Gastrocnemius medialis (tissue), 4 donors: ENCODE measurements around the gene FCGBP. TPM values are rescaled to one million over a fixed set of nuclear protein-coding genes. Genes with fewer than 3 reads are reported as not detected.
"Not testable (repeated sequence)": the region's sequence is repeated elsewhere in the genome, so short reads cannot be mapped to it uniquely, and the experiment has no call there.

Experiments used
- ATAC-seq, 2 donors: fragments of 150-250 bp; one replicate each; pipeline ENCODE4 v1.9.1; 2016
- DNase-seq, 2 donors: peaks; one replicate each; pipeline ENCODE4 v3.0.0-alpha.2; 2019
- H3K27ac ChIP-seq, 4 donors: fragments of 200-600 bp; sonication (generic); 1 replicate in 1 of 4; 2 replicates in 3 of 4; pipeline ENCODE4 v1.5.1; 2016 to 2018; ENCODE audit warnings: mild to moderate bottlenecking in 2 of 4, moderate library complexity in 1 of 4
- H3K27me3 ChIP-seq, 3 donors: fragments of 200-600 bp; sonication (generic) in 2 of 3; 1 replicate in 1 of 3; 2 replicates in 2 of 3; pipeline versions ENCODE4 v1.5.1 to v1.6.0; 2016 to 2019; ENCODE audit warnings: mild to moderate bottlenecking in 1 of 3, moderate library complexity in 1 of 3
- H3K36me3 ChIP-seq, 2 donors: fragments of 200-600 bp; sonication (generic) in 1 of 2; one replicate each; pipeline ENCODE4 v1.5.1; 2017 to 2018
- H3K4me1 ChIP-seq, 2 donors: fragments of 200-600 bp; sonication (generic) in 1 of 2; one replicate each; pipeline ENCODE4 v1.5.1; 2016 to 2017; ENCODE audit warnings: mild to moderate bottlenecking in 2 of 2
- H3K4me3 ChIP-seq, 4 donors: fragments of 200-600 bp; sonication (generic) in 3 of 4; 1 replicate in 1 of 4; 2 replicates in 3 of 4; pipeline ENCODE4 v1.5.1; 2016 to 2019; ENCODE audit warnings: mild to moderate bottlenecking in 2 of 4
- H3K9me3 ChIP-seq, 3 donors: fragments of 200-600 bp; sonication (generic) in 2 of 3; 1 replicate in 1 of 3; 2 replicates in 2 of 3; pipeline ENCODE4 v1.5.1; 2016 to 2019
- CTCF ChIP-seq, 5 experiments: fragments of 450-650 bp in 3 of 5; fragments of 200-600 bp in 2 of 5; sonication (generic) in 2 of 5; IDR thresholded peaks in 4 of 5; conservative IDR thresholded peaks in 1 of 5; 1 replicate in 4 of 5; 2 replicates in 1 of 5; pipeline ENCODE4 v1.5.1; 2016 to 2019; ENCODE audit warnings: antibody characterized with exemption in 5 of 5, mild to moderate bottlenecking in 3 of 5, moderate library complexity in 3 of 5
- POLR2A ChIP-seq, 2 donors: fragments of 450-650 bp; IDR thresholded peaks; one replicate each; pipeline ENCODE4 v1.6.1; 2017; ENCODE audit warnings: antibody characterized with exemption in 2 of 2, mild to moderate bottlenecking in 2 of 2, moderate library complexity in 2 of 2
- in situ Hi-C, 4 donors: fragments of 200-750 bp; cut with MboI; loops; one replicate each; pipeline versions ENCODE4 v1.15.0 to v1.8.0; 2017; ENCODE audit warnings: low sequenced_read_pairs in 4 of 4
- intact Hi-C: fragments of 100-400 bp; cut with DNase I; formaldehyde crosslinking; loops from one replicate; pipeline ENCODE4 v1.15.1; 2023; ENCODE audit warnings: low total_unique reads
- total RNA-seq, 4 donors: library from RNA; depleted of rRNA; stranded (reverse); fragments of >200 nt; gene quantifications; one replicate each; pipeline versions ENCODE4 v1.1.0 to v1.2.3, GENCODE V29; 2016

The FCGBP gene
- total RNA-seq, 4 donors from 2014 or later, result 2.2 to 11.2 (median 7.2) TPM

GRCh38 chr19:39893366-39894235 lies 40.8 kb downstream of the FCGBP start:
- in situ Hi-C loops, H3K4me3 ChIP-seq, ATAC-seq: not testable (repeated sequence)

GRCh38 chr19:39892506-39892902 lies 41.9 kb downstream of the FCGBP start:
- ATAC-seq, H3K36me3 ChIP-seq, H3K4me3 ChIP-seq, DNase-seq, H3K4me1 ChIP-seq, in situ Hi-C loops, intact Hi-C loops, H3K9me3 ChIP-seq, H3K27ac ChIP-seq: not testable (repeated sequence)
- H3K27me3 ChIP-seq, result peaks cover 6 to 15% (median 13%) of the 10 kb centered on the region in 3 donors

More at GRCh38 chr19:39893366-39894235, 40.8 kb downstream of the FCGBP start:
- peaks cover 6 to 15% (median 13%) of the 10 kb centered on the region in 3 donors for H3K27me3 ChIP-seq
- H3K9me3 ChIP-seq, DNase-seq, intact Hi-C loops, H3K27ac ChIP-seq, H3K36me3 ChIP-seq, H3K4me1 ChIP-seq: not testable (repeated sequence)

- H3K27me3 ChIP-seq, result peaks cover 6 to 15% (median 13%) of the 10 kb centered on the region in 3 donors
- in situ Hi-C loops, intact Hi-C loops, H3K4me1 ChIP-seq, ATAC-seq, H3K27ac ChIP-seq, H3K36me3 ChIP-seq, DNase-seq, H3K9me3 ChIP-seq, H3K4me3 ChIP-seq: not testable (repeated sequence)
Measured at GRCh38 chr19:39891660-39892505, 42.6 kb downstream of the FCGBP start.

GRCh38 chr19:39890755-39891551 lies 43.5 kb downstream of the FCGBP start:
- DNase-seq (no peak), ATAC-seq (no peak)
- intact Hi-C loops (no loop called here), in situ Hi-C loops (no loop called here)
- Histone ChIP-seq H3K4me1 (no peaks in the 10 kb centered on the region), H3K27me3 (peaks cover 6 to 15% (median 13%) of the 10 kb centered on the region in 3 donors), H3K4me3 (no peak overlapping the region), H3K36me3 (no peaks in the 10 kb centered on the region), H3K9me3 (no peaks in the 10 kb centered on the region), H3K27ac (no peak overlapping the region)
- TF ChIP-seq POLR2A (IDR thresholded peaks at IDR 0.05) (no peak), CTCF (IDR thresholded peaks at IDR 0.05 in 4 of 5, conservative IDR thresholded peaks at IDR 0.05 in 1 of 5) (no peak)

GRCh38 chr19:39889872-39890754 lies 44.3 kb downstream of the FCGBP start:
- H3K9me3 ChIP-seq, H3K4me1 ChIP-seq, ATAC-seq, H3K4me3 ChIP-seq, H3K36me3 ChIP-seq, intact Hi-C loops, DNase-seq, in situ Hi-C loops, H3K27ac ChIP-seq: not testable (repeated sequence)
- H3K27me3 ChIP-seq, result peaks cover 6 to 15% (median 13%) of the 10 kb centered on the region in 3 donors

- in situ Hi-C loops, H3K4me1 ChIP-seq, H3K9me3 ChIP-seq, ATAC-seq, H3K4me3 ChIP-seq, intact Hi-C loops, DNase-seq, H3K27ac ChIP-seq, H3K36me3 ChIP-seq: not testable (repeated sequence)
- peaks cover 0 to 13% (median 10%) of the 10 kb centered on the region in 3 donors for H3K27me3 ChIP-seq
Measured at GRCh38 chr19:39887456-39887951, 46.9 kb downstream of the FCGBP start.

- H3K9me3 ChIP-seq, H3K36me3 ChIP-seq, H3K4me1 ChIP-seq, DNase-seq, H3K4me3 ChIP-seq, H3K27ac ChIP-seq, ATAC-seq, intact Hi-C loops, H3K27me3 ChIP-seq, in situ Hi-C loops: not testable (repeated sequence)
Measured at GRCh38 chr19:39885821-39886554, 48.4 kb downstream of the FCGBP start.

GRCh38 chr19:39884721-39885120 lies 49.7 kb downstream of the FCGBP start:
- H3K9me3 ChIP-seq, H3K4me1 ChIP-seq, H3K27ac ChIP-seq, H3K27me3 ChIP-seq, ATAC-seq, H3K36me3 ChIP-seq, DNase-seq, intact Hi-C loops, H3K4me3 ChIP-seq, in situ Hi-C loops: not testable (repeated sequence)
